ENCODE results near the gene ENHO.

DNA sequence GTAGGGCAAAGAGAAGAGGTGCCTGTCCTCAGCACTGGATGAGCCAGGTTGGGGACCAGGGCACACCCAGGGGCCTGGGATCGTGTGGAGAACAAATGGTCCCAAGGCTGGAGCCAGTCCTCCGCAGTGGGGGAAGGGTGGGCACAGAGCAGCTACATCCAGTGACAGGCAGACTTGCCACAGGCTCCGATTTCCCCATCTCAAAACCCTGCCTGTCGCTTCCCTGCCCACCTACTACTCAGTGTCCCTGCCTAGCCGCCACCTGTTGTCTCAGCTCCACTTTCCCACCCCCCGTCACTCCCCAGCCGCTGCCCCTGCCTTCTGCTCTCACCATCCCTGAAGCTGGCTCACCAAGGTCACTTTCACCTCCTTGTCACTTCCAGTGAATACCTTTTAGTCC lies 13.9 kb upstream of the ENHO start:
- no peak for TF ChIP-seq POLR2A (IDR thresholded peaks at IDR 0.05)
- TF ChIP-seq, protein P1, sequence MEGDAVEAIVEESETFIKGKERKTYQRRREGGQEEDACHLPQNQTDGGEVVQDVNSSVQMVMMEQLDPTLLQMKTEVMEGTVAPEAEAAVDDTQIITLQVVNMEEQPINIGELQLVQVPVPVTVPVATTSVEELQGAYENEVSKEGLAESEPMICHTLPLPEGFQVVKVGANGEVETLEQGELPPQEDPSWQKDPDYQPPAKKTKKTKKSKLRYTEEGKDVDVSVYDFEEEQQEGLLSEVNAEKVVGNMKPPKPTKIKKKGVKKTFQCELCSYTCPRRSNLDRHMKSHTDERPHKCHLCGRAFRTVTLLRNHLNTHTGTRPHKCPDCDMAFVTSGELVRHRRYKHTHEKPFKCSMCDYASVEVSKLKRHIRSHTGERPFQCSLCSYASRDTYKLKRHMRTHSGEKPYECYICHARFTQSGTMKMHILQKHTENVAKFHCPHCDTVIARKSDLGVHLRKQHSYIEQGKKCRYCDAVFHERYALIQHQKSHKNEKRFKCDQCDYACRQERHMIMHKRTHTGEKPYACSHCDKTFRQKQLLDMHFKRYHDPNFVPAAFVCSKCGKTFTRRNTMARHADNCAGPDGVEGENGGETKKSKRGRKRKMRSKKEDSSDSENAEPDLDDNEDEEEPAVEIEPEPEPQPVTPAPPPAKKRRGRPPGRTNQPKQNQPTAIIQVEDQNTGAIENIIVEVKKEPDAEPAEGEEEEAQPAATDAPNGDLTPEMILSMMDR (IDR thresholded peaks at IDR 0.05) = no peak

Data from lower leg skin (tissue), 3 donors.